Sciatic nerve (tissue), 2 donors: ENCODE results near the gene FAM170B. TPM values are rescaled to one million over a fixed set of nuclear protein-coding genes. Genes with fewer than 3 reads are reported as not detected.
A peak's percentile ranks its signal among the peaks of the same experiment; 100 is the strongest.

Source experiments
- ATAC-seq: fragments of 200-7000 bp; cut with Tn5 transposase; one replicate; pipeline ENCODE4 v1.9.1; 2020; ENCODE audit warnings: mild to moderate bottlenecking, moderate library complexity
- DNase-seq: peaks from one replicate; pipeline ENCODE4 v3.0.0-alpha.2; 2020; ENCODE audit warnings: low spot score
- intact Hi-C: fragments of 100-400 bp; cut with DNase I; formaldehyde crosslinking; loops from one replicate; pipeline ENCODE4 v1.14.2; 2022
- total RNA-seq: library from RNA; stranded (reverse); fragmentation: NEBNext Ultra II Directional; extraction: Animal tissue kit (Norgen Biotek cat#: 25700); gene quantifications from one replicate; pipeline ENCODE4 v1.2.1, GENCODE V29; 2021
- donor health status: DM: no; HTN: no; CAD: no.
- donor health status: DM: no; HTN: no; CAD: no.

The FAM170B gene
- total RNA-seq, 1 donor from 2014 or later, result not detected

- no peak for DNase-seq
- intact Hi-C loops, result no loop called here
- ATAC-seq, result peak; percentile 61
These were observed 4.6 kb upstream of the FAM170B start for GRCh38 chr10:49138361-49138891.

- intact Hi-C loops, result no loop called here
- DNase-seq (no peak), ATAC-seq (no peak)
These were observed 2.7 kb upstream of the FAM170B start for GRCh38 chr10:49136525-49136924.

GRCh38 chr10:49135575-49136313 is 1.9 kb upstream of the FAM170B start:
- intact Hi-C loops, result no loop called here

GRCh38 chr10:49134327-49134726 is 506 bp upstream of the FAM170B start:
- ATAC-seq, result no peak
- intact Hi-C loops, result no loop called here
- DNase-seq, result no peak

More at GRCh38 chr10:49135575-49136313, 1.9 kb upstream of the FAM170B start:
- peak; percentile 67 for ATAC-seq
- DNase-seq, result no peak

GRCh38 chr10:49132362-49132737 is 1.5 kb downstream of the FAM170B start:
- ATAC-seq (no peak), DNase-seq (no peak)
- intact Hi-C loops, result no loop called here

GRCh38 chr10:49131507-49132361 is 2.1 kb downstream of the FAM170B start:
- no peak for DNase-seq
- intact Hi-C loops, result no loop called here
- peak; percentile 16 for ATAC-seq

- ATAC-seq (no peak), DNase-seq (no peak)
- intact Hi-C loops, result no loop called here
These were observed 4.4 kb downstream of the FAM170B start for GRCh38 chr10:49129376-49129775.

GRCh38 chr10:49128854-49129253 is 5.0 kb downstream of the FAM170B start:
- DNase-seq (no peak), ATAC-seq (no peak)
- intact Hi-C loops, result no loop called here

GRCh38 chr10:49123981-49124950 is 9.6 kb downstream of the FAM170B start:
- ATAC-seq, result no peak
- no peak for DNase-seq

GRCh38 chr10:49120911-49121310 is 12.9 kb downstream of the FAM170B start:
- ATAC-seq (no peak), DNase-seq (no peak)
- intact Hi-C loops, result no loop called here

More at GRCh38 chr10:49123981-49124950, 9.6 kb downstream of the FAM170B start:
- intact Hi-C loops, result no loop called here

GRCh38 chr10:49119746-49120145 is 14.1 kb downstream of the FAM170B start:
- intact Hi-C loops, result no loop called here
- ATAC-seq, result no peak

GRCh38 chr10:49118430-49119074 is 15.3 kb downstream of the FAM170B start:
- no peak for DNase-seq
- intact Hi-C loops, result no loop called here
- no peak for ATAC-seq

More at GRCh38 chr10:49119746-49120145, 14.1 kb downstream of the FAM170B start:
- DNase-seq, result no peak

GRCh38 chr10:49117376-49118070 is 16.3 kb downstream of the FAM170B start:
- no peak for DNase-seq
- intact Hi-C loops, result no loop called here

GRCh38 chr10:49116509-49117375 is 17.1 kb downstream of the FAM170B start:
- intact Hi-C loops, result no loop called here
- peak; percentile 7 for ATAC-seq
- peak; percentile 44 for DNase-seq

More at GRCh38 chr10:49117376-49118070, 16.3 kb downstream of the FAM170B start:
- no peak for ATAC-seq

GRCh38 chr10:49115796-49116508 is 17.9 kb downstream of the FAM170B start:
- DNase-seq (peak; percentile 49), ATAC-seq (no peak)
- intact Hi-C loops, result no loop called here
